Erythroblast (primary cell): ENCODE measurements around the gene IRAK2.

Experiments
- GATA1 ChIP-seq: IDR thresholded peaks from 2 replicates; pipeline ENCODE4 v1.6.1; 2011; ENCODE audit warnings: low read depth, mild to moderate bottlenecking, control low read depth, low read length, moderate library complexity
- POLR2A ChIP-seq: IDR thresholded peaks from 2 replicates; pipeline ENCODE4 v1.6.1; 2011; ENCODE audit warnings: mild to moderate bottlenecking, low read length

- no peak for TF ChIP-seq POLR2A
- no peak for TF ChIP-seq GATA1
These were observed 125.9 kb downstream of the IRAK2 start for GRCh38 chr3:10290481-10291176.
